PC-3 (cell line): ENCODE results near the gene CD19. TPM values are rescaled to one million over a fixed set of nuclear protein-coding genes. Genes with fewer than 3 reads are reported as not detected.

Source experiments
- ATAC-seq: fragments of 200-7000 bp; cut with Tn5 transposase; 2 replicates; pipeline ENCODE4 v1.9.1; 2020; ENCODE audit warnings: mild to moderate bottlenecking, moderate library complexity
- BruUV-seq: library from RNA; stranded (reverse); fragments of 400-500 nt; replicated peaks from 2 replicates; lab custom pipeline; 2021; lab: Mats Ljungman, UMichigan
- CTCF ChIA-PET: fragments of 300-600 bp; sonication (Branson Sonifier 250); formaldehyde crosslinking; loops from one replicate; lab custom pipeline; 2022; ENCODE audit warnings: antibody characterized with exemption; lab: Charles Lee
- POLR2A ChIA-PET: fragments of 300-600 bp; sonication (Branson Sonifier 250); formaldehyde crosslinking; loops from one replicate; lab custom pipeline; 2022; ENCODE audit warnings: antibody characterized with exemption; ENCODE audit not compliant: unreplicated experiment; lab: Charles Lee
- DNase-seq: peaks from one replicate; pipeline ENCODE4 v3.0.0-alpha.2; 2015
- H2AFZ ChIP-seq: fragments of 300-600 bp; sonication (generic); 2 replicates; pipeline ENCODE4 v1.6.0; 2016; ENCODE audit warnings: antibody characterized with exemption, low read length
- H3F3A ChIP-seq: fragments of 300-600 bp; sonication (generic); one replicate; pipeline ENCODE4 v1.6.0; 2017; ENCODE audit warnings: antibody characterized with exemption, low read length, control low read depth, mild to moderate bottlenecking; ENCODE audit not compliant: unreplicated experiment
- H3K27ac ChIP-seq: fragments of 300-600 bp; sonication (generic); 2 replicates; pipeline ENCODE4 v1.5.1; 2016; ENCODE audit warnings: mild to moderate bottlenecking, low read length
- H3K27me3 ChIP-seq: fragments of 300-600 bp; sonication (generic); 2 replicates; pipeline ENCODE4 v1.6.1; 2016; ENCODE audit warnings: low read length, mixed read lengths
- H3K36me3 ChIP-seq: fragments of 300-600 bp; sonication (generic); 2 replicates; pipeline ENCODE4 v1.6.1; 2016; ENCODE audit warnings: low read depth, mixed run types, low read length, mixed read lengths
- H3K4me1 ChIP-seq: fragments of 300-600 bp; sonication (generic); 2 replicates; pipeline ENCODE4 v1.5.1; 2016; ENCODE audit warnings: low read length; ENCODE audit not compliant: insufficient read depth
- H3K4me2 ChIP-seq: fragments of 300-600 bp; sonication (generic); 2 replicates; pipeline ENCODE4 v1.6.0; 2016; ENCODE audit warnings: low read length
- H3K4me3 ChIP-seq: fragments of 300-600 bp; sonication (generic); 2 replicates; pipeline ENCODE4 v1.5.1; 2016; ENCODE audit warnings: mild to moderate bottlenecking, low read length, mixed read lengths
- H3K79me2 ChIP-seq: fragments of 300-600 bp; sonication (generic); 2 replicates; pipeline ENCODE4 v1.6.1; 2017; ENCODE audit warnings: low read length, mixed read lengths
- H3K9ac ChIP-seq: fragments of 300-600 bp; sonication (generic); 2 replicates; pipeline ENCODE4 v1.6.0; 2016; ENCODE audit warnings: mild to moderate bottlenecking, low read length
- H3K9me2 ChIP-seq: fragments of 300-600 bp; sonication (generic); replicated peaks from 2 replicates; pipeline ENCODE4 v1.6.1; 2016; ENCODE audit warnings: mixed run types, low read length, mixed read lengths
- H3K9me3 ChIP-seq: fragments of 300-600 bp; sonication (generic); 2 replicates; pipeline ENCODE4 v1.6.1; 2016; ENCODE audit warnings: low read length, mixed read lengths
- H4K20me1 ChIP-seq: fragments of 300-600 bp; sonication (generic); 2 replicates; pipeline ENCODE4 v1.6.1; 2016; ENCODE audit warnings: low read length, mixed read lengths
- EZH2 ChIP-seq: fragments of 300-600 bp; sonication (generic); IDR thresholded peaks from one replicate; pipeline ENCODE4 v1.6.1; 2017; ENCODE audit warnings: antibody characterized with exemption, mild to moderate bottlenecking, low read length; ENCODE audit not compliant: unreplicated experiment
- EZH2phosphoT487 ChIP-seq: fragments of 300-600 bp; sonication (generic); IDR thresholded peaks from 2 replicates; pipeline ENCODE4 v1.6.1; 2018; ENCODE audit warnings: mild to moderate bottlenecking, antibody characterized with exemption, low read length, borderline replicate concordance
- intact Hi-C: fragments of 100-400 bp; cut with micrococcal nuclease; formaldehyde crosslinking; loops from 2 replicates; pipeline ENCODE4 v1.9.0; 2023
- total RNA-seq: library from RNA; depleted of rRNA; stranded (reverse); fragments of >200 nt; gene quantifications from 2 replicates; pipeline ENCODE4 v1.2.3, GENCODE V29; 2014
- TF ChIP-seq, protein P1 (sequence below): fragments of 300-600 bp; sonication (generic); conservative IDR thresholded peaks from 2 replicates; pipeline ENCODE4 v1.5.1; 2017; ENCODE audit warnings: antibody characterized with exemption, low read depth, mild to moderate bottlenecking, low read length

The CD19 gene
- total RNA-seq, 1 experiment from 2014 or later, result not detected

DNA sequence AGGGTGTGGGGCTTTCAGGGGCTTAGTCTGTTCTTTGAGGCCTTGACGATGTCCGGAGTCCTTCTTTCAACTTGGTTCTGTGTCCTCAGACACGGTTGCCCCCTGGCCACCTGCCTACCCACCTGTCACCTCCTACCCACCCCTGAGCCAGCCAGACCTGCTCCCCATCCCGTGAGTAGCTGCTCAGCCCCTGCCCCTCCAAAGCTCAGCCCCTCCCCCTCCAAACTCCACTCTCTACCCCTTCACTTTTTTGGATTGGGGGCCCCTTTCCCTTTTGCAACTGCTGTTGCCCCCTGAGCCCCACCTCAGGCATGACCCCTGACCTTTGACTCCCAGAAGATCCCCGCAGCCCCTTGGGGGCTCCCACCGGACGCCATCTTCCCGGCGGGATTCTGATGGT is 54.3 kb downstream of the CD19 start:
- ChIA-PET POLR2A (no interaction called here), CTCF (no interaction called here)
- Histone ChIP-seq H3K36me3 (peaks cover 3% of the 10 kb centered on the region; the same call in 1 of the 2 replicates), H3F3A (no peaks in the 10 kb centered on the region), H3K9me2 (no peaks in the 10 kb centered on the region), H4K20me1 (no peaks in the 10 kb centered on the region), H3K9ac (no peak overlapping the region), H3K4me2 (no peak overlapping the region), H3K27ac (no peak overlapping the region), H3K27me3 (no peaks in the 10 kb centered on the region), H3K4me1 (no peaks in the 10 kb centered on the region), H2AFZ (no peak overlapping the region), H3K79me2 (no peaks in the 10 kb centered on the region), H3K9me3 (no peaks in the 10 kb centered on the region), H3K4me3 (no peak overlapping the region)
- TF ChIP-seq, protein P1, sequence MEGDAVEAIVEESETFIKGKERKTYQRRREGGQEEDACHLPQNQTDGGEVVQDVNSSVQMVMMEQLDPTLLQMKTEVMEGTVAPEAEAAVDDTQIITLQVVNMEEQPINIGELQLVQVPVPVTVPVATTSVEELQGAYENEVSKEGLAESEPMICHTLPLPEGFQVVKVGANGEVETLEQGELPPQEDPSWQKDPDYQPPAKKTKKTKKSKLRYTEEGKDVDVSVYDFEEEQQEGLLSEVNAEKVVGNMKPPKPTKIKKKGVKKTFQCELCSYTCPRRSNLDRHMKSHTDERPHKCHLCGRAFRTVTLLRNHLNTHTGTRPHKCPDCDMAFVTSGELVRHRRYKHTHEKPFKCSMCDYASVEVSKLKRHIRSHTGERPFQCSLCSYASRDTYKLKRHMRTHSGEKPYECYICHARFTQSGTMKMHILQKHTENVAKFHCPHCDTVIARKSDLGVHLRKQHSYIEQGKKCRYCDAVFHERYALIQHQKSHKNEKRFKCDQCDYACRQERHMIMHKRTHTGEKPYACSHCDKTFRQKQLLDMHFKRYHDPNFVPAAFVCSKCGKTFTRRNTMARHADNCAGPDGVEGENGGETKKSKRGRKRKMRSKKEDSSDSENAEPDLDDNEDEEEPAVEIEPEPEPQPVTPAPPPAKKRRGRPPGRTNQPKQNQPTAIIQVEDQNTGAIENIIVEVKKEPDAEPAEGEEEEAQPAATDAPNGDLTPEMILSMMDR, result no peak
- TF ChIP-seq EZH2 (no peak), EZH2phosphoT487 (no peak)
- intact Hi-C loops, result no loop called here
- no TSS peak for BruUV-seq
- DNase-seq (no peak), ATAC-seq (no peak)

DNA sequence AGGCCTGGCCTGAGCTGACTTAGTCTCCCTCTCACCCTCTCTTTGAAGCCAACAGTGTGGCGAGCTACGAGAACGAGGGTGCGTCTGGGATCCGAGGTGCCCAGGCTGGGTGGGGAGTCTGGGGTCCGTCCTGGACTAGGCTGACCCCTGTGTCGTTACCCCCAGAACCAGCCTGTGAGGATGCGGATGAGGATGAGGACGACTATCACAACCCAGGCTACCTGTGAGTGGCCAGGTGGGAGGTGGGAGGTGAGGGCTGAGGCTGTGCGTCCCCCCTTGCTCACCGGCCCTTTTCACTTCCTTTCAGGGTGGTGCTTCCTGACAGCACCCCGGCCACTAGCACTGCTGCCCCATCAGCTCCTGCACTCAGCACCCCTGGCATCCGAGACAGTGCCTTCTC is 54.7 kb downstream of the CD19 start:
- ChIA-PET POLR2A (no interaction called here), CTCF (no interaction called here)
- H3K4me1 ChIP-seq, result no peaks in the 10 kb centered on the region
- TF ChIP-seq EZH2 (no peak), EZH2phosphoT487 (no peak)
- TF ChIP-seq, protein P1, result no peak
- no peak overlapping the region for H3K27ac ChIP-seq
- no peaks in the 10 kb centered on the region for H3K79me2 ChIP-seq
- 0 out of 2 replicates have a peak, but pooled peaks cover under 1% of the 10 kb centered on the region for H3K36me3 ChIP-seq
- H3K4me3 ChIP-seq, result no peak overlapping the region
- intact Hi-C loops, result no loop called here
- no peaks in the 10 kb centered on the region for H3K9me3 ChIP-seq
- no peak overlapping the region for H3K9ac ChIP-seq
- H3F3A ChIP-seq, result no peaks in the 10 kb centered on the region
- H3K4me2 ChIP-seq, result no peak overlapping the region
- no peak overlapping the region for H2AFZ ChIP-seq
- no peaks in the 10 kb centered on the region for H3K27me3 ChIP-seq
- H3K9me2 ChIP-seq, result no peaks in the 10 kb centered on the region
- DNase-seq, result no peak
- H4K20me1 ChIP-seq, result no peaks in the 10 kb centered on the region
- no peak for ATAC-seq
- BruUV-seq, result no TSS peak

DNA sequence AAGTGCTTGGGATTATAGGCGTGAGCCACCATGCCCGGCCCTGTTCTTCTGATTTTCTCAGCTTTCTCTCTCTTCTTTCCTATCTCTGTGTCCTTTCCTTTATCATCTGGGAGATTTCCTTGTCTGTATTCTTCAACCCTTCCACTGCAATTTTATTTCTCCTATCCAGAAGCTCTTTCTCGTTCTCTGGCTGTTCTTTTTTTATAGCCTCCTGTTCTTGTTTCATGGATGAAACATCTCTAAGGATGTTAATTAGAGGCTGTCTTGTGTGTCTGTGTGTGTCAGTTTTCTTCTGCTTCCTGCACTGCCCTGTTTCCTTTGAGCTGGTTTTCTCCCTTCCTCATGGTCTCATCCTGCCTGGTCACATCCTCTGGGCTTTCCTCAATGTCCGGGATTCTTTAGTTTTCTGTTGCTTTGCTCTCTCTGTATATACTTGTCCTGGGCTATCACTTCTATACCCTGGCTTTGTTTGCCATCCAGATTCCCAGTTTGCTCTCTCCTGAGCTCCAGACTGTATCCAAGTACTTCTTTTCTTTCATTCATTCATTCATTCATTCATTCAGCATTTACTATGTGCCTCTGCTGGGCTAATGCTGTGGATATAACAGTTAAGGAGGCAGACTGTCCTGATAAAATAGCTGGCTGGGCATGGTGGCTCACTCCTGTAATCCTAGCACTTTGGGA is 55.5 kb downstream of the CD19 start:
- Histone ChIP-seq H3K27ac (no peak overlapping the region), H3K4me1 (no peaks in the 10 kb centered on the region), H3F3A (no peaks in the 10 kb centered on the region), H3K9me2 (no peaks in the 10 kb centered on the region), H3K4me2 (no peak overlapping the region), H3K9me3 (no peaks in the 10 kb centered on the region), H2AFZ (no peak overlapping the region), H3K27me3 (no peaks in the 10 kb centered on the region), H4K20me1 (no peaks in the 10 kb centered on the region), H3K9ac (no peak overlapping the region), H3K36me3 (no peaks in the 10 kb centered on the region), H3K79me2 (no peaks in the 10 kb centered on the region), H3K4me3 (no peak overlapping the region)
- DNase-seq (no peak), ATAC-seq (no peak)
- BruUV-seq, result no TSS peak
- ChIA-PET CTCF (no interaction called here), POLR2A (no interaction called here)
- no peak for TF ChIP-seq EZH2
- TF ChIP-seq EZH2phosphoT487, result no peak
- TF ChIP-seq, protein P1, result no peak
- intact Hi-C loops, result no loop called here
